ENCODE data around the gene SLCO2B1. TPM values are rescaled to one million over a fixed set of nuclear protein-coding genes. Genes with fewer than 3 reads are reported as not detected.
A peak's percentile ranks its signal among the peaks of the same experiment; 100 is the strongest.
"Not testable (repeated sequence)": the region's sequence is repeated elsewhere in the genome, so short reads cannot be mapped to it uniquely, and the experiment has no call there.

SLCO2B1 gene, protein sequence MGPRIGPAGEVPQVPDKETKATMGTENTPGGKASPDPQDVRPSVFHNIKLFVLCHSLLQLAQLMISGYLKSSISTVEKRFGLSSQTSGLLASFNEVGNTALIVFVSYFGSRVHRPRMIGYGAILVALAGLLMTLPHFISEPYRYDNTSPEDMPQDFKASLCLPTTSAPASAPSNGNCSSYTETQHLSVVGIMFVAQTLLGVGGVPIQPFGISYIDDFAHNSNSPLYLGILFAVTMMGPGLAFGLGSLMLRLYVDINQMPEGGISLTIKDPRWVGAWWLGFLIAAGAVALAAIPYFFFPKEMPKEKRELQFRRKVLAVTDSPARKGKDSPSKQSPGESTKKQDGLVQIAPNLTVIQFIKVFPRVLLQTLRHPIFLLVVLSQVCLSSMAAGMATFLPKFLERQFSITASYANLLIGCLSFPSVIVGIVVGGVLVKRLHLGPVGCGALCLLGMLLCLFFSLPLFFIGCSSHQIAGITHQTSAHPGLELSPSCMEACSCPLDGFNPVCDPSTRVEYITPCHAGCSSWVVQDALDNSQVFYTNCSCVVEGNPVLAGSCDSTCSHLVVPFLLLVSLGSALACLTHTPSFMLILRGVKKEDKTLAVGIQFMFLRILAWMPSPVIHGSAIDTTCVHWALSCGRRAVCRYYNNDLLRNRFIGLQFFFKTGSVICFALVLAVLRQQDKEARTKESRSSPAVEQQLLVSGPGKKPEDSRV
- total RNA-seq = 9.8 TPM

DNA sequence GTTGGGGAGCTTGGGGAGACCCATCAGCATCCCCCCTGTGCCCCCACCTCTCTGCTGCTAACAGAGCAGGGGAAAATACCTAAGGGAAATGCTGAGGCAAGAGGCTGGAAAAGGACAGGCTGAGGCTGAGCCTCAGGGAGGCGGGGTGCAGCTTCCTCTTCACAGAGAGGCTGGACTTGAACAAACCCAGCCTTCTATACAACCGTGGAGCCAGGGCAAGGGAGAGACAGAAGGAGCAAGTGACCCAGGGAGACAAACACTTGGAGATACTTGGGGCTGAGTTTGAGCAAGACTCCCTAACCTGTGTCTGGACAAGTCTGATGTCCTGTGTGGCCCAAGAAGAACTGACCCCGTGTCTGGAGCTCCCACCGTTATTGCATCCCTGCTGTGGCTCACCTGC, at the start of gene SLCO2B1:
Gene SLCO2B1 (plus strand): TSS at position 229 of the 400 bp plus-strand sequence. CDS start 275 bp downstream, outside the sequence.
- no peak for DNase-seq

DNA sequence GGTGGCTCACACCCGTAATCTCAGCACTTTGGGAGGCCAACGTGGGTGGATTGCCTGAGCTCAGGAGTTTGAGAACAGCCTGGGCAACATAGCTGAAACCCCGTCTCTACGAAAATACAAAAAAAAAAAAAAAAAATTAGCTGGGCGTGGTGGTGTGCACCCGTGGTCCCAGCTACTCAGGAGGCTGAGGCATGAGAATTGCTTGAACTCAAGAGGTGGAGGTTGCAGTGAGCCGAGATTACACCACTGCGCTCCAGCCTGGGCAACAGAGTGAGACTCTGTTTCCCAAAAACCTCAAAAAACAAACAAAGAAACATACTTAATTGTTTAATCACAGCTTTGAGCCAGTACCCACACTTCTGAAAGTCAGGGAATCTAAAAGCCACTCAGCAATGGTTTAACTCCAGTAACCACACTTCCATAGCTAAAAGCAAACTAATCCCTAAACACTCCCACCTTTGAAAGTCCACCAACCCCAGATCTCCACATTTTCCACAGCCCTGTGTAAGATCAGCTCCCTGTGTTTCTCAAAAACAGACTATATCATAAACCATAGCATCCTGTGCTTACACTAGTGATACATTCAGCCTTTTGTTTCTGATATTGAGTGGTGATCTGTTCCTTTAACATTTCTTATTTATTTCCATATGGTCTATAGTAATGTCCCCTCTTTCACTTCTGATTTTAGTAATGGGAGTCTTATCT, 49.3 kb upstream of the SLCO2B1 start:
- no peak for DNase-seq

DNA sequence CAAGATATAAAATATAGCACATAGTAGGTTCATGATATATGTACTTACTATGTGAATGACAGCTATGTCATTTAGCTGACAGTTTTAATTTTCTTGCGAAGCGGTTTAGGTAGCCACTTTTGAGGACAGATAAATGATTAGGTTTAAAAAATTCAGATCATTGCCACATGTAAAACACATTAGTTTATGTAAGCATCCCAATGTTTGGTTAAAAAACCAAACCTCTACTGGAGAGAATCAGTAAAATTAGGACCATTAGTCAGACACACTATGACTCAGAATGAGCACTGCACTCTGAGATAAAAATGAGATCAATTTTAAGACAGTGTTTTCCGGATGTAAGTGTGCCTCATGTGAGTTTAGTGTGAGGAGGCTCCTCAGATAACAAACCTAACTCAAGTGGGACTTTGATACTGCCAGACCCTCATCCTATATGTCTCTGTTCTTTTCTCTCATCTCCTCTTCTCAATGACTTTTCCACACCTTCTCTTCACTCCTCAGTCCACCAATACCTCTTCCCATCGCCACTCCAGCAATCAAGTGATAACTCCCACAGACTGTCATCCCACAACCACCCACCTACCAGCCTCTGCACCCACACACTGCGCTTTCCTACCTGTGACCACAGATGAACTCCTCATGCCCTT, 47.4 kb upstream of the SLCO2B1 start:
- DNase-seq = no peak

DNA sequence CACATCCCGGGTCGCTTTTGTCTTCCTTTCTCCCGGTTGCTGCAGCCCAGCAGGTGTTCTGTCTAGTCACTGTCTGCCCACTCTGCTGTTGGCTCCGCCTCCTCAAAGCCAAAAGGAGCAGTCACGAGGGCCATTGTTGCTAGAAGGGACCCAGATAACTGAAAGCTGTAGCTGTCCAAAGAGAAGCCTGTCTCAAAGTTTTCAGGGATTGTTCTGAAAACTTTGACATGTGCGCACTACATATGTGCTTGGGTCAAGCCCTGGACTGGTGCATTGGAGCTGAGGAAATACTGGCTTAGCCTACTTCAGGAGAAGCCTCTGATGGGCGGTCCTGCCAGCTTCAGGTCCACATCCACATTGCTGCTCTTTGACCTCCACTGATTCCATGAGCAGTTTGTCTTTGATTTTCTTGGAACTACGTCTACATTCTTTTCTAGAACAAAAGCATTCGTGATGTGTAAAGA, 45.4 kb upstream of the SLCO2B1 start:
- DNase-seq = no peak

DNA sequence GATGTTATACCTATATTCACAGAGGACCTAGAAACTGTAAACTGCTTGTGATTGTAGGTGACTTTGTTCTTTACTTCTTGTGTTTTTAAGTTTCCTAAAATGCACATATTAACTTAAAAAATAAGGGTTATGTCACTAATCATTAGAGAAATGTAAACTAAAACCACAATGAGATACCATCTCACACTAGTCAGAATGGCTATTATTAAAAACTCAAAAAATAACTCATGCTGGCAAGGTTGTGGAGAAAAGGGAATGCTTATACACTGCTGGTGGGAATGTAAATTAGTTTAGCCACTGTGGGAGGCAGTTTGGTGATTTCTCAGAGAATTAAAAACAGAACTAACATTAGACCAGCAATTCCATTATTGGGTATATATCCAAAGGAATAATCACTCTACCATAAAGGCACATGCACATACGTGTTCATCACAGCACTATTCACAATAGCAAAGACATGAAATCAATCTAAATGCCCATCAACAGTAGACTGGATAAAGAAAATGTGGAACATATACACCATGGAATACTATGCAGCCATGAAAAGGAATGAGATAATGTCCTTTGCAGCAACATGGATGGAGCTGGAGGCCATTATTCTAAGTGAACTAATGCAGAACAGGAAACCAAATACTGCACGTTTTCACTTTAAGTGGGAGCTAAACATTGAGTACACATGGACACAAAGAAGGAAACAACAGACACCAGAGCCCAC, 44.8 kb upstream of the SLCO2B1 start:
- not testable (repeated sequence) for DNase-seq

DNA sequence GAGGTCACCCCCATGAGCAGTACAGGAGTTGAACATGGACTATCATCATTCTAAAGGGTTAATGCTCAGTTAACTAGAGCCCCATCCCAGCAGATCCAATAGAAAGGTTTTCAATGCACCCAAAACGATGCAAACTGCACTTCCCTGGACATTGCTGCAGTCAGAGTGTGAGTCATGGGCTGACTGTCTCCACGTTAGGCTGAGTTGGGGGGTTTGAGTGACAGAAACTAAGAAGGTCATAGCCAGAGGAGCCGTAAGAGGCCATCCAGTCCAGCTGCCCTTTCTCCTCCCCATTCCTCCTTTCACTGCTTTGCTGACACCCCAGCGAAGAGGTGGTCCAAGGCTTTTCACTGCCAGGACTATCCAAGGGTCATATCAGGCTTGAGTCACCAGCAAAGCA, 43.7 kb upstream of the SLCO2B1 start:
- no peak for DNase-seq

DNA sequence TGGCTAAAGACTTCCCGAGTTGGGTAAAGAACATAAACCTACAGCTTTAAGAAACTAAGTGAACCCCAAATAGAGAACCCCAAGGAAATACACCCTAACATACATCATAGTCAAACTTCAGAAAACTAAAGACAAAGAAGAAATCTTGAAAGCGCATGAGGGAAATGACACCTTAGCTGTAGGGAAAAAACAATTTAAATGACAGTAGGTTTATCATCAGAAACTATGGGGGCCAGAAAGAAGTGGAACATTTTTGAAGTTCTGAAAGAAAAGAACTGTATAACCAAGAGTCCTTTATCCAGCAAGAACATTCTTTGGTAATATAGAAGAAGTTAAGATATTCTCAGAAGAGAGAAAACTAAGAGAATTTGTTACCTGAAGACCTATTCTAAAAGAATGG, 38.7 kb upstream of the SLCO2B1 start:
- no peak for DNase-seq

DNA sequence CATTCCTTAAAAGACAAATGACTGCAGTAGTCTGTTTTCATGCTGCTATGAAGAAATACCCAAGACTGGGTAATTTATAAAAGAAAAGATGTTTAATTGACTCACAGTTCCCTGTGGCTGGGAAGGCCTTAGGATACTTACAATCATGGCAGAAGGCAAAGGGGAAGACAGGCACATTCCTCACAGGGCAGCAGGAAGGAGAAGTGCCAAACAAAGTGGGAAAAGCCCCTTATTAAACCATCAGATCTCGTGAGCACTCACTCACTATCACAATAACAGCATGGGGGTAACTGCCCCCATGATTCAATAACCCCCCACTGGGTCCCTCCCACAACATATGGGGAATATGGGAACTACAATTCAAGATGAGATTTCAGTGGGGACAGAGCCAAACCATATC, 37.9 kb upstream of the SLCO2B1 start:
- DNase-seq = no peak

DNA sequence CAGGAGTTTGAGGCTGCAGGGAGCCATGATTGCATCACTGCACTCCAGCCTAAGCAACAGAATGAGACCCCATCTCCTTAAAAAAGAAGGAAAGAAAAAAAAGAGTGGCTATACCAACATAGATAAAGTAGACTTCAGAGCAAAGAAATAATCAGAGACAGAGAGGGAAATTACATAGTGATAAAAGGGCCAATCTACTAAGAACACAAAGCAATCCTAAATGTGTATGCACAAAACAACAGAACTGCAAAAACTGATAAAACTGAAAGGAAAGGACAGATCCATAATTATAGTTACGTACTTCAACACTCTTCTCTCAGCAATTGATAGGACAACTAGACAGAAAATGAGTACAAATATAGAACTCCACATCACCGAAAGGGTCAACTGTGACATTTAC, 36.4 kb upstream of the SLCO2B1 start:
- no peak for DNase-seq

DNA sequence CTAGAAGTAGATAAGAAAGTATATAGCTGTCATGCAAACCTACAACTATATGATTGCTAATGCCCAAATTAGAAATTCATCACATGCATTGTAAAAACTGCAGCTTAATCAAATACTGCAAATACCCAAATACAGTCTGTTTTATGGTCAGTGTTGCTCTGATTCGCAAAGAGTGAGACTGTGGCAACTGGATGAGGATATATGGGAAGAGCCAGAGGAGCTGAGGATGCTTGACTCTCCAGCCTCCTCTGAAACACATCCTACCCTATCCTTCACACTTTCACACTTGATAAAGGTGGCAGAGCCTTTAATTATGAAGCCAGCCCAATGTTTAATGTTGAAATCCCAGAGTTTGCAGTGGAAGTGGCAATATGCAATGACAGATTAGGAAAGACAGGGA, 32.3 kb upstream of the SLCO2B1 start:
- DNase-seq = no peak

DNA sequence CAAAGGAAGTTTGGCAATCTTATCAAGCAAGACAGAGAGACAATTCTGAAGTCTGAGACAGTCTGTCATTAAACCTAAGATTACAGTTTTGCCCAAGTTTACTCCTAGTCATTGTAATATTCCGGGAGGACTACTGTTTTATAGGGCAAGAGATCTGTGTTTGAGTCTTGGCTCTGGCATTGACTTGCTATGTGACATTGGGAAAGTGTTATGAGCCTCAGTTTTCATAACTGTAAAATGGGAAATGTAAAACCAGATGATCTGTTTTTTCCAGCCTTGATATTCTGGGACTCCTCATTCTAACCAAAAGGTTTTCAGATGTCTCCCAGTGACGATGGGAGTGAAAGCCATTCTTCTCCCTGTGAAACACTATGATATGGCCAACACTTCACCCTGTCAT, 24.3 kb upstream of the SLCO2B1 start:
- no peak for DNase-seq

DNA sequence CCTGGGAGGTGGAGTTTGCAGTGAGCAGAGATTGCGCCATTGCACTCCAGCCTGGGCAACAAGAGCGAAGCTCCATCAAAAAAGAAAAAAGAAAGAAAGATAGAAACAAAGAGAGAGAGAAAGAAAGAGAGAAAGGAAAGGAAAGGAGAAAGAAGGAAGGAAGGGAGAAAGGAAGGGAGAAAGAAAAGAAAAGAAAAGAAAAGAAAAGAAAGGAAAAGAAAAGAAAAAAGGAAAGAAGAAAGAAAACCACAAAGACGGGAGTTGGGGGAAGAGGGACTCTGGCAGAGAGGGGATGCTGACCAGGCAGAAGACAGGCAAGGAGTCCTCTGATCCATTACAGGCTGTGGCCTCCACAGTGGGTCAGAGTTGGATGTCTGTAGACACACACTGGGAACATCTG, 18.8 kb upstream of the SLCO2B1 start:
- DNase-seq = no peak

DNA sequence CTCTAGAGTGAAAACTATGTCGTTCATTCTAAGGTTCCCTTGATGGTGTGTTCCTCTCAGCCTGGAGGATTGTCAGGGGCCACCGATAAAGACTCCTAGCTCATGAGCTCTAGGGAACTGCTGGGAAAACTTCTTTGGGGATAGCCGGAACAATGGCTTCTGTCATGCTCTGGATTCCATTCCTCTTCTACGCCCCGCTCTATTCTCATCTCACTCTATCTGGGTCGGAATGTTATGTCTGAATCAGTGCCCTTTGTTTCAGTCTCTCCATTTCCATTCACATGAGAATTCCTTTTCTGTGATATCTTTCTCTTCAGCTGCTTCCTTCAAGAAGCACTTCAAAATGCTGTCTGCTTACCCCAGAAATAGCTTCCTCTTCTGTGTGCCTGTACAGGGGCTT, 16.9 kb upstream of the SLCO2B1 start:
- DNase-seq = no peak

DNA sequence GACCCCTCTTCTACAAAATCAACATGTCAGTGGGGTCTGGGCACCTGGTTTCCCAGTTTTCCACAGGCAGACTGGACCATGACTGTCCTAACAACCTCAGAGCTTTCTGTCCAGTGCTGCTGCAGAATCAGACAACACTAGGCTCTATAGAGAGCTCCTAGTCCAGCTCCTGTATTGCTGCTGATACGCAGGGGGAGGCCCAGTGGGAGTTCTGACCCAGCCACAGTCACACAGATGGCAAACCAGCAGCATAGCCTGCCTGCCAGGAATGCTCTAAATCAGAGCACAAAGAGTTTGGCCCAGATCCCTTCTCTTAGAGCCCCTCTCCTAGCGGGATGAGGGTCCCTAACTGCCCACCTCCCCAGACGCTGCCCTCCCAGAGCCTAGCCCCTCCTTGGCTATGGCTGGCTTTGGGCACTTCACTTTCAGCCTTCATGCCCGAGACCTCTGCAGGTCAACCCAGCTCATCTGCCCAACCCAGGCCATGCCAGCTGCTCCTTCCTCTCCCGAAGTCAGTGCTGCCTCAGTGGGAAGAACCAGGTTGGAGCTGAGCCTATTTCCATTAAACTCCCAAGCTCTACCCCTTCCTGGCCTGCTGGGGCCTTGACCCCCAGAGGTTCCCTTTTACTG, 15.8 kb upstream of the SLCO2B1 start:
- no peak for DNase-seq

DNA sequence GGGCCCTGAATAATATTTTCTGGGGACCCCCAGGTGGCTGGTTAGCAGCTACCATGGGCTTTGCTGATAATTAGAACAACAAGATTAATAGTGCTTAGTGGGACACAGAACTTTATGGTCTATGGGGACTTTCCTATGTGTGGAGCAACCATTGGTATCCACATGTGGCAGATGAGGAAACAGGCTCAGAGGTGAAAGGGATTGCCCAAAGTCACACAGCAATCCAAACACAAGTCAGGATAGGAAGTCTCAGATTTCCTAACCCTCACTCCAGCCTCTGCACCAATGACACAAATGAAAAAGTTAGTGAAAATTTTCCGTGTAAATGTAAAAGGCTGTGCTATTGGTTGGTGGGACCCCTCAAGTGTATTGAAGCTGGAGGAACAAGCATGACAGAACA, 15.3 kb upstream of the SLCO2B1 start:
- no peak for DNase-seq

DNA sequence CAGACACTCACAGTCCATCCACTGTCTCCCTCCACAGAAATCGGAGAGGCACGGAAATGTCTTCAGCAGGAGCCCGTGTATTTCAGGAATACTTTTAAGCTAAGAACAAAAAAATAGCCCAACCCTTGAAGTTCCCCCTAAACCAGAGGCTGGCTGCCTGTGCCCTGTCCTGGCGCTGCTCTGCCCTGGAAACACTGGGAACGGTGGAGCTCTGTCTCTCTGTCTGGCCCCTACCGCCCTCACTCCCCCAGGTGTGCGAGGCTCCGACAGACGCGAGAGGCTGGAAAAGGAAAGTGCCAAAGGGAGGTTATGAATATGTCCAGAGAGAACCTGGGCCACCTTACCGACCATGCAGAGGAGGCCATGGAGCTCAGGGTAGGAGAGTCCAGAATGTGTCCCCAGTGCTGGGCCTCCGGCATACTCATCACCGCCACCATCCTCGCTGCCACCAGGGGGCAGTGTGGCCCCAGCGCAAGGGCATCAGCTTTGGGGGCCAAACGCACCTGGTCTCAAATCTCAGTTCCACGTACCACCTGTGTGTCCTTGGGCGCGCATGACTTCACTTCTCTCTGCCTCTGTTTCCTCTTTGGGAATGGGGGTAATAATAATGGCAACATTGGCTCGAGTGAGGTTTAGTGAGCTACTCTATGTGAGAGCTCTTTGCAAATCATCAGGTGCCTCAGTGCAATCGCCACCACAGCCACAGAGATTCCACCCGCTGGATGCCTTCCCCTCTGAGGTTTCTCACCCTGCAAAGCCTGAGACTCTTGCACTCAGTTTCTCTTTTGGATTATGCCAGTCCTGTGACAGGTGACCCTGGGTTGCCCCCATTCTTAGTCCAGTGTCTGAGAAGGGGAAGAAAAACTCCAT, 10.4 kb upstream of the SLCO2B1 start:
- DNase-seq = no peak

DNA sequence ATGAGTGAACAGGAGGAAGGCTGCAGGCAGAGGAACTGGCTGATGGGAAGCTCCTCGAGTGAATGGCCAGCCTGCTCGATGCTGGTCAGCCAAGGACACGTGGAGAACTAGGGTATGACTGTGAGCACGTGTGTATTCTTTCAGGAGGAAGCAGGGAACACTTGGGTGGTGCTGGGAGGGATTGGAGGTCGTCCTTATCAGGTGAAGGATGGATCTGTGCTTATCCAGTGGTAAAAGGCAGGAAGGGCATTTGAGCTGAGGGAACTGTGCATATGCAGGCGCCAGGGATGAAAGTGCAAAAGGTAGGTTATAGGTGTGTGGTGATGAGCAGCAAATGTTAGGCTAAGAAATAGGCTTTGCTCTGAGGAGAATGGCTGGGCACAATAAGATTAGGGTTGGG, 9.7 kb upstream of the SLCO2B1 start:
- DNase-seq = no peak

DNA sequence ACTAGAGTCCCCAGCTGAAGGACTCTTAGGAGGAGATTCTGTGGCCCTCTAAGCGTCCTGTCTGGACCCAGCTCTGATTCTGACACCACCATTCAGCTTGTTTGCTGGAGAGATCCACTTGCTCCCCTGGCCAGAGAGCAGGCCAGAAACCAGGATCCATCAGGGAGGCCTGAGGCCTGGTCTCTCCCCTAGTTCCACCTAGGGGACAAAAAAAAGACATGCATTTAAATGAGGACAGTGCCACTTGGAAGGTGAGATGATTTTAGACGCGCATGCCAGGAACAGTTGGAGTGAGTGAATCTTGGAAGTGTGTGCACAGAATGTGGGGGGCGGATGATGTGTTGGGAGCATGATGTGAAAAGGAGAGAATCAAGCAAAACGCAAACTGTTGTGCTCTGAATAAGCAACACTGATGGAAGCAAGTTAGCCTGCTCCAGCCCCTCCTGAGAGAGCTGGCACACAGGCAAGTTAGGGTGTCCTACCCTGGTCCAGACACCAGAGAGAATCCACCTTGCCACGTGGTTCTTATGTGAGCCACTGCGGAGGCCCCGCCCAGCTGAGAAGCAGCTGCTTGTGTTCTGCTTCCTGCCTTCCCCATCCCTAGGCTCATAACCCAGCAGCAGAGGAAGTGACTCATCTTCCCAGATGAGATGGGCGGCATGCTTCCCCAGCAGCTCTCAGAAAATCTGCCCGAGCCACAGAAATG, 8.0 kb upstream of the SLCO2B1 start:
- peak; percentile 78 for DNase-seq

DNA sequence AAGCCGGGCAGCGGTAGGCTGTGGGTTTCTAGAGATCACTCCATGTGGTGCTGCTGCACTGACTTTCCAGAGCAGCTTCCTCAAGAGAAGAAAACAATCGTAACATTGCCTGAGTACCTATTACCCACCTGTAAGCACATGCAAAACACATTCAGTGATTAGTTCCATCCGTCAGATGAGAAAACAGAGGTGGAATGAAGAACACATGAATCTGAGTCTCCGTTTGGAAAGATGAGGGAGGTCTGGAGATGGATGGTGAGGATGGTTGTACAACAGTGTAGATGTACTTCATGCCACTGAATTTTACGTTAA, 7.5 kb upstream of the SLCO2B1 start:
- DNase-seq = no peak

DNA sequence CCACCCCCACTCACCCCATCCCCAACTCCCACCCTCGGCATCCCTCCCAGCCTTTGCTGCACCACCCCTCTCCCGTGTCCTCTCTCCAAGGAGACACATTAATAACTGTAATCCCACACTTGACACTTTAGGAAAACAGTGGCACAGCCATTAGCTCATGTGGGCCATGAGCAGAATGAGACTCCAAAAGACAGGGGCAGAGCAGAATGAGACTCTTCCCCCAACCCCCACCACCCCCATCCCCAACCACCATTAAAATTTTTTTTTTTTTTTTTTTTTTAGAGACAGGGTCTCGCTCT, 6.2 kb upstream of the SLCO2B1 start:
- DNase-seq = no peak

Data from skin of body (tissue), 2 donors.